Activated naive CD8-positive, alpha-beta T cell treated with anti-CD3 and anti-CD28 coated beads, Interleukin-2, amount 50 U/mL, for 24 hours (primary cell): ENCODE measurements around the gene ANKRD13D.
"Not testable (repeated sequence)": the region's sequence is repeated elsewhere in the genome, so short reads cannot be mapped to it uniquely, and the experiment has no call there.

Source experiments
- ATAC-seq: fragments of 150-1000 bp; cut with Tn5 transposase; one replicate; pipeline ENCODE4 v1.10.0; 2021
- DNase-seq: peaks from one replicate; pipeline ENCODE4 v3.0.0; 2021
- H3K27ac Mint-ChIP-seq: one replicate; pipeline ENCODE4 v1.8.0; 2021; ENCODE audit warnings: mild to moderate bottlenecking, mixed read lengths
- H3K27me3 Mint-ChIP-seq: one replicate; pipeline ENCODE4 v1.8.0; 2021; ENCODE audit warnings: mixed read lengths
- H3K36me3 Mint-ChIP-seq: one replicate; pipeline ENCODE4 v1.8.0; 2021; ENCODE audit warnings: low read depth, mixed read lengths
- H3K4me1 Mint-ChIP-seq: one replicate; pipeline ENCODE4 v1.8.0; 2021; ENCODE audit warnings: mixed read lengths
- H3K4me3 Mint-ChIP-seq: one replicate; pipeline ENCODE4 v1.8.0; 2021; ENCODE audit warnings: mild to moderate bottlenecking, moderate library complexity, mixed read lengths
- H3K9me3 Mint-ChIP-seq: one replicate; pipeline ENCODE4 v1.8.0; 2021; ENCODE audit warnings: mixed read lengths

The ANKRD13D gene

DNA sequence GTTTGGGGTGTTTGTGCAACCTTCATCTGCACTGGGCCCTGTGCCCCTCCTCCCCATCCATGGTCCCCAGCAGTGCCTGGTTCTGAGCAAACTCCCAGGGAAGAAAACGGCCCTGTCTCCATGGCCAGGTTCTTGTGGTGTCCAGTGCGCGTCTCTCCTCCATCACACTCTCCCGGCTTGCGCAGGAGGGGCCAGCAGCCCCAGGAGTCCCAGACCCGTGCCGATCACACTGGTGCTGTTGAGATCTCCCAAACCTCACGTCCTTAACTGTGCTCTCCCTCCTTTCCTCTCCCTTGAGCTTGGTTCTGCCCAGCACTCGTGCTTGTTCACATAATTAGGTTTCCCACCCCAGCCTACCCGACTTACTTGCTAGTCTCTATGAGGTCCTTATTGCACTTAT, 33.8 kb upstream of the ANKRD13D start:
- peaks cover 25% of the 10 kb centered on the region for H3K4me1 Mint-ChIP-seq
- H3K4me3 Mint-ChIP-seq = no peak overlapping the region
- no peaks in the 10 kb centered on the region for H3K9me3 Mint-ChIP-seq
- H3K27me3 Mint-ChIP-seq = no peaks in the 10 kb centered on the region
- H3K27ac Mint-ChIP-seq = no peak overlapping the region
- H3K36me3 Mint-ChIP-seq = peaks cover 61% of the 10 kb centered on the region
- DNase-seq (no peak), ATAC-seq (no peak)

DNA sequence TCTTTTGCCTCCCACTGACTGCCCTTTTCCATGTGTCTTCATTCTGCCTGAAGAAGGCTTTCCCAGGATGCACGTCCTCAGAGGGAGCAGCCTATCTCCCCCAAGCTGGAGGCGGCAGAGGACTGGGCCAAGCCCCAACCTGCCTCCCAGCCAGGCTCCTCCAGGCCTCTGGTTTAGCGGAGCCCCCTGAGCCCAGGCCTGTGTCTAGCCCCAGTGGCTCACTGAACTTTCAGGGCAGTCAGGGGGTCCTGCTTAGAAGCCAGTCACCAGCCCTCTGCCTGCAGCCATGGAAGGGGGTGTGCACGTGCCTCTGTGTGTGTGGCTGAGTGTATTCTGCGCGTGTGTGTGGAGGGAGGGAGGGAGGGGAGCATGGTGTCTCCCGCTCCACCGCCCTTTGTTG, 33.2 kb upstream of the ANKRD13D start:
- H3K27me3 Mint-ChIP-seq = no peaks in the 10 kb centered on the region
- H3K9me3 Mint-ChIP-seq = no peaks in the 10 kb centered on the region
- peaks cover 26% of the 10 kb centered on the region for H3K4me1 Mint-ChIP-seq
- peaks cover 57% of the 10 kb centered on the region for H3K36me3 Mint-ChIP-seq
- no peak overlapping the region for H3K27ac Mint-ChIP-seq
- no peak overlapping the region for H3K4me3 Mint-ChIP-seq
- ATAC-seq = no peak
- DNase-seq = no peak

DNA sequence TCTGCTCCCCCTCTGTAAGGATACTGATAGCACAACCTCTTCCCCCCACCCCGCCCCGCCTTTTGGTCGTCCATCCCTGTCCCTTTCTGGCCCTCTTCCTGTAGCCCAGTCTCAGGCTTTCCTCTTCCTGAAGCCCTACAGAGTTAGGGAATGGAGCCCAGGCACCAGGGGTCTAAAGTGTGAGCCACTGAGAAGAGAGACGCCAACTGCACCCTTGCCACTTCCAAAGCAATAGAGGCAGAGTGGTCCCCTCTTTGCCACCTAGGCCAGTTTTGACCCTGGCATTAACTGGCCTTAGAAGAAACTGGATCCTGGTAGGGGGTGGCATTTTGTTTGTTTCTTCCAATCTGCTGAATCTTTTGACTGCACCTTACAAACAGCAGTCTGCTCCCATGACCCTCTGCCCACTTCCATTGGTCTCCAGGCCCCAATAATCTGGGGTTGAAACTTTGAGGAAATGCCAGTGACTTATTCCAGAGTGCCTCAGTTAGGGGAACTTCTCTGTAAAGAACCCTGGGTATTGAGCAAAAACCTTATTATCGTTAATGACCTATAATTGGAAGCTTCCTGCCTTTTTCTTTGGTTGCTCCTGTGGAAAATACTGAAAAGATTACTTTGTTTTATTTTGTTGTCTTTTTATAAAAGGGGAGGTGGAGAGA, 32.5 kb upstream of the ANKRD13D start:
- Mint-ChIP-seq H3K4me3 (no peak overlapping the region), H3K27me3 (no peaks in the 10 kb centered on the region), H3K4me1 (peaks cover 23% of the 10 kb centered on the region), H3K36me3 (peaks cover 50% of the 10 kb centered on the region), H3K27ac (peak overlapping the region; percentile 19), H3K9me3 (no peaks in the 10 kb centered on the region)
- DNase-seq = no peak
- no peak for ATAC-seq

DNA sequence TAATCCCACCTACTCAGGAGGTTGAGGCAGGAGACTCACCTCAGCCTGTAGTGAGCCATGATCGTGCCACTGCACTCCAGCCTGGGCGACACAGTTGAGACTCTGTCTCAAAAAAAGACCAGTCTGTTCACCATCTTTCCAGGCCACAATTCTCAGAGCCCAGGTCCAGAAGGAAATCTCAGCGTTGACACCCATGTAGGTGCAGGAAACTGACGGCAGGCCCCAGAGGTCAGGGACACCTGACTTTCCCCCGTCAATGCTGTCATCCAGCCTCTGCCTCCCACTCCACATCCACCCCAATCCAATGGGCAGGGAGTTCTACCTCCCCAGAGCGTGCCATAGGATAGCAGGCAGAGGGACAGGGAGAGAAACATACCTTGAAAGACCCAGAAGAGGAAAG, 28.7 kb upstream of the ANKRD13D start:
- Mint-ChIP-seq H3K4me1 (peaks cover 47% of the 10 kb centered on the region), H3K9me3 (no peaks in the 10 kb centered on the region), H3K27me3 (peaks cover 2% of the 10 kb centered on the region), H3K27ac (no peak overlapping the region), H3K4me3 (peak overlapping the region; percentile 40), H3K36me3 (peaks cover 18% of the 10 kb centered on the region)
- ATAC-seq = no peak
- DNase-seq = no peak

DNA sequence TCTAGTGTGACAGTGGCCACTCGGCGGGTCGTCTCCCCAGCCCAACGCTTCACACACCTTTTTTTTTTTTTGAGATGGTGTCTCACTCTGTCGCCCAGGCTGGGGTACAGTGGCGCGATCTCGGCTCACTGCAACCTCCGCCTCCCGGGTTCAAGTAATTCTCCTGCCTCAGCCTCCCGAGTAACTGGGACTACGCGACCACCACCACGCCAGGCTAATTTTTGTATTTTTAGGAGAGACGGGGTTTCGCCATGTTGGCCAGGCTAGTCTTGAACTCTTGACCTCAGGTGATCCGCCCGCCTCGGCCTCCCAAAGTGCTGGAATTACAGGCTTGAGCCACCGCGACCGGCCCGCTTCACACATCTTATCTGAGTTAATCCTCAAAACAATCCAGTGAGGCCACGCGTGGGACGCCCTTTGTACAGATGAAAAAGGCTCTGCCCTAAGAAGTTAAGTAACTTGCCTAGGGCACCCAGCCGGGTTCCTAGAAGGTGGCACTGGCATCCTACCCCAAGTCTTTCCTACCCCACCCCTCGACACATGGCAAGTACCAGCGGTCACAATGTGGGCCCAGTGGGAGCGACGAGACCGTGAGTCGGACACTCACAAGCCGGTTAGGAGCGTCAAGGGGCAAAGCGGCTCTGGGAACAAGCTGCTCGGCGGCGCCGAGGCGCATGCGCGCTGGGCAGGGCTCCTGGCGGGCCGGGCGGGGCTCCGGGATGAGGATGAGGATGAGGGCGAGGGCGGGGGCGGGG, 28.0 kb upstream of the ANKRD13D start:
- H3K27me3 Mint-ChIP-seq, ATAC-seq, H3K9me3 Mint-ChIP-seq, H3K27ac Mint-ChIP-seq: not testable (repeated sequence)
- Mint-ChIP-seq H3K36me3 (peaks cover 12% of the 10 kb centered on the region), H3K4me1 (peaks cover 53% of the 10 kb centered on the region), H3K4me3 (peak overlapping the region; percentile 40)
- DNase-seq = peak; percentile 72

DNA sequence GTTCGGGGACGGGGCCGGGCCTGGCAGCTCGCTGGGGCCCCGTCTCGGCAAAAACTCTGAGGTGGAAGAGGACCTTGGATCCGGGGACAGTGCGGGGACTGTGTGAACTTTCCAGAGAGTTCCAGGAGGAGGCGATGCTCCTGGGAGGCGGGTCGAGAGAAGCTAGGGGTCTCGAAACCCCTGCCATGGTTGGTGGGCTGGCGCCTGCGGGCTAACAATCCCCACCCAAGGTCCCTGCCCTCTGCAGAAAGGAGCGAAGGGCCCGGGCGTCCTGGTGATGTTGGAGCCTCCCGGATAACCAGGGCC, 27.5 kb upstream of the ANKRD13D start:
- DNase-seq (no peak), ATAC-seq (no peak)
- H3K27me3 Mint-ChIP-seq = peaks cover 2% of the 10 kb centered on the region
- no peaks in the 10 kb centered on the region for H3K9me3 Mint-ChIP-seq
- H3K4me3 Mint-ChIP-seq = peak overlapping the region; percentile 49
- peaks cover 9% of the 10 kb centered on the region for H3K36me3 Mint-ChIP-seq
- peaks cover 54% of the 10 kb centered on the region for H3K4me1 Mint-ChIP-seq
- no peak overlapping the region for H3K27ac Mint-ChIP-seq

DNA sequence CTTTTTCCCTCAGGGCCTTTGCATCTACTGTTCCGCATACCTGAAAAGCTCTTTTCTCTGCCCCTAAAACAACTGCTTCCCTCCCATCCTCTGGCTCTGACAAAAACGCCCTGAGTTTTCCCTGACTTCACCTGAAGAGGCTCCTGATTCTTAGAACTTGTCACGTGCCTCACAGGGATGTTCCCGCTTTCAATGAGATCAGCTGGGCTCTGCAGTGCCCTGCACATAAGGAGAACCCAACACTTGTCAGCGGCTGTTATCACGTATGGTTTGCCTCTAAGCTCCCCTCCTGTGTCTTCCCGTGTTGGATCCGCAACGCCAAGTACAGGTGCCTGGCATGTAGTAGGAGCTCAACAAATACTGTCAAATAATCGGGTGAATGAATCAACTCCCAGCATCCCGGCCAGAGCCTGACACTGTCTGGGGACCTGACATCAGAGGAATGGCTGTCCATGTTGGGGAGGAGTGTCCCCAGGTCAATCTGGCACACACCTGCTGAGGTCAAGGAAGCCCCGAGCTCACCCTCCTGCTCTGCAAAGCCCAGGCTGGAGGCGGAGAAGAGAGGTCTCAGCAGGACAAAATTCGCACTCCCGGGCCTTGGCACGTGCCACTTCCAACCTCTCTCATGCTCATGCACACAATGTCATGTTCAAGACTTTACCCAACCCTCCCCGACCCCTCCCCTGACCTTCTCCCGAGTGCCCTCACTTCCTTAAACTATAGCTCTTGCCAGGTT, 27.0 kb upstream of the ANKRD13D start:
- H3K27ac Mint-ChIP-seq = peak overlapping the region; percentile 82

DNA sequence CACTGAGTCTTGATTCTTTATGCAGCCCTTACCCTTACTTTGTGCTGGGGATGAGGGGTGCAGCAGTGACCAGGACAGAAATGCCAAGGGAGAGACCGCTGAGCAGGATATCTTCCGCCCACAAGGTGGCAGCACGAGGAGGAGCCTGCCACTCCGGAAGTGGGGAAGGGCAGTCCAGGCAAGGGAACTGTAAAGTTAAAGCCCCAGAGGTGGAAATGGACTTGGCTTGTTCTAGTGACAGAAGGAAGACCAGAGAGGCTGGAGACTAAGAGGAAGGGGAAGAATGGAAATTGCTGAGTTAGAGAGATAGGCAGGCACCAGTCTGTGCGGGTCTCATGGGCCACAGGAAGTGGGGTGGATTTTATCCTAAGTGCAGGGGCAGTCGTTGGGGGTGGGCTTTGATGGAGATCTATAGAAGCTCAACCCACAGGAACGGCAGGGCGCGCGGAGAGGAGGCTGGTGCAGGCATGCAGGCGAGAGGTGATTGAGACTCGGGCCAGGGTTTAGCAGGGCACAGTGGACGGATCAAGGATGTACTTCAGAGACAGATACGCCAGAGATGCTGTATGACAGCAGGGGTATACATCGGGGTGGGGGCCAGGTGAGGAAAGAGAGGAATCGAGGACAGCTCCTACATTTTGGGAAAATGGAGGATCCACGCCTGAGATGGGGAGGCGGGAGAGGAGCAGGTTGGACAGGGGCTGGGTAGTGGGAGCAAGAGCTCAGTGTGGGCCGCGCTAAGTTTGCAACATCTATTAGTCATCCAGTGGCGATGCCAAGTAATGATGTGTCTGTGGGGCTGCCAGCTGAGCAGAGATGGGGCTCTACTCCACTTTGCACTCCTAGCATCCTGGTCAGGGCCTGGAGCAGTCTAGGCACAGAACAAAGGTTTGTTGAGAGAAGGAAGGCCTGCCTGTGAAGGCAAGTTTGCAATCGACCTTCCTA, 26.1 kb upstream of the ANKRD13D start:
- H3K4me3 Mint-ChIP-seq = peak overlapping the region; percentile 76
- peaks cover 2% of the 10 kb centered on the region for H3K27me3 Mint-ChIP-seq
- H3K27ac Mint-ChIP-seq = peak overlapping the region; percentile 82
- peaks cover 10% of the 10 kb centered on the region for H3K36me3 Mint-ChIP-seq
- ATAC-seq (peak; percentile 65), DNase-seq (peak; percentile 86)
- no peaks in the 10 kb centered on the region for H3K9me3 Mint-ChIP-seq
- H3K4me1 Mint-ChIP-seq = peaks cover 60% of the 10 kb centered on the region

More for the DNA sequence above, 27.0 kb upstream of the ANKRD13D start:
- Mint-ChIP-seq H3K4me1 (peaks cover 54% of the 10 kb centered on the region), H3K4me3 (peak overlapping the region; percentile 76), H3K27me3 (peaks cover 2% of the 10 kb centered on the region), H3K9me3 (no peaks in the 10 kb centered on the region), H3K36me3 (peaks cover 5% of the 10 kb centered on the region)
- no peak for DNase-seq
- ATAC-seq = no peak

DNA sequence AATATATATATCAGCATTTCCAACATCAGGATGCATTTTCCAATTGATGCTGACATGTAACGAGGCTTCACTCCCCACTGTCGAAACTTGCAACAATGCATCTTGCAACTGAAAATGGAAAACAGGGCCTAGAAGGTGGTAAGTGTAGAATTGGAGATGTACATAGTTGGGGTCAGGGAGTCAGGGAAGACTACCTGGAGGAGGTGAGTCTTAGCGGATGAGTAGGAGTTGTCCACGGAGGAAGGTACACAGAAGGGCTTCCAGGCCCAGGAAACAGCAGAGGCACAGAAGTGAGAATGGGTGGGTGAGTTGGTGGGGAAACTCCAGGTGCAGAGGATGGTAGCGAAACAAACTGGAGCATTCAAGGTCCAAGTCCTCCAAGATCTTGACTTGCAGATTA, 24.8 kb upstream of the ANKRD13D start:
- Mint-ChIP-seq H3K27me3 (peaks cover 2% of the 10 kb centered on the region), H3K36me3 (peaks cover 21% of the 10 kb centered on the region), H3K4me3 (peak overlapping the region; percentile 48), H3K4me1 (peaks cover 67% of the 10 kb centered on the region), H3K9me3 (no peaks in the 10 kb centered on the region), H3K27ac (peak overlapping the region; percentile 80)
- no peak for ATAC-seq
- DNase-seq = no peak

DNA sequence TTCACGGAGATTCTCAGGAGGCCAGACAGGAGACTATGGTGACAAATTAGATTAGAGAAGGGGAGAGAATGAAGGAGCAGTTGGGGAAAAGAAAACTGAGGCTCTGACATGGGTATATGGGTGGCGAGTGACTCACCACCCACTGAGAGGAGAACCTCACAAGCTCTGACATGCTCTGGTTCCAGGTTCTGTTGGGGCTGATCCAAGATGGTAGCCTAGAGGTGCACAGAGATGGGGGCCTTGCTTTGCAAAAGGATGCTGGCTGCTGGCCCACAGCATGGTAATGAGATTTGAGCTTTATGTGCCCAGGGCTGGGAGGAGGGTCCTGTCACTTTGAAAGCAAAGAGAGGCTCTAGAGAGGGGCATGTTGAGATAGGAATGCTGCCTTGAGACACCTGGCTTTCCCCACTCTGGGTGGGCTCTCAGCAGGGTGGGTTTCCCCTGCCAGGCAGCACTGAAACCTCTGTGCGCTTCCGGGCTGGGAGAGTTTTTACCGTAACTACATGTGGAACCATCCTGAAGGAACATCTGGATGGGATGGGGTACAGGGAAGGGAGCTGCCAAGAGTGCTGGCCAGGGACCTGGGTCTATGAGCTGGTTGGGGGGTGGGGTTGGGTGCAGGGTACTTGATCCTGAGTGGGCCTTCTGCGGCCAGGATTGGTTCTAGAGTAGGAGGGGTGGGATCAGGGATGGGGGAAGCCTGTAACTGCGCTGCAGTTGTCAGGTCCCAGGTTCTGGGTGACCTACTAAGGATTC, 24.0 kb upstream of the ANKRD13D start:
- peak overlapping the region; percentile 80 for H3K27ac Mint-ChIP-seq
- H3K27me3 Mint-ChIP-seq = peaks cover 2% of the 10 kb centered on the region
- no peaks in the 10 kb centered on the region for H3K9me3 Mint-ChIP-seq
- peak; percentile 16 for ATAC-seq
- DNase-seq = peak; percentile 35
- H3K4me1 Mint-ChIP-seq = peaks cover 75% of the 10 kb centered on the region
- peaks cover 28% of the 10 kb centered on the region for H3K36me3 Mint-ChIP-seq
- peak overlapping the region; percentile 77 for H3K4me3 Mint-ChIP-seq

DNA sequence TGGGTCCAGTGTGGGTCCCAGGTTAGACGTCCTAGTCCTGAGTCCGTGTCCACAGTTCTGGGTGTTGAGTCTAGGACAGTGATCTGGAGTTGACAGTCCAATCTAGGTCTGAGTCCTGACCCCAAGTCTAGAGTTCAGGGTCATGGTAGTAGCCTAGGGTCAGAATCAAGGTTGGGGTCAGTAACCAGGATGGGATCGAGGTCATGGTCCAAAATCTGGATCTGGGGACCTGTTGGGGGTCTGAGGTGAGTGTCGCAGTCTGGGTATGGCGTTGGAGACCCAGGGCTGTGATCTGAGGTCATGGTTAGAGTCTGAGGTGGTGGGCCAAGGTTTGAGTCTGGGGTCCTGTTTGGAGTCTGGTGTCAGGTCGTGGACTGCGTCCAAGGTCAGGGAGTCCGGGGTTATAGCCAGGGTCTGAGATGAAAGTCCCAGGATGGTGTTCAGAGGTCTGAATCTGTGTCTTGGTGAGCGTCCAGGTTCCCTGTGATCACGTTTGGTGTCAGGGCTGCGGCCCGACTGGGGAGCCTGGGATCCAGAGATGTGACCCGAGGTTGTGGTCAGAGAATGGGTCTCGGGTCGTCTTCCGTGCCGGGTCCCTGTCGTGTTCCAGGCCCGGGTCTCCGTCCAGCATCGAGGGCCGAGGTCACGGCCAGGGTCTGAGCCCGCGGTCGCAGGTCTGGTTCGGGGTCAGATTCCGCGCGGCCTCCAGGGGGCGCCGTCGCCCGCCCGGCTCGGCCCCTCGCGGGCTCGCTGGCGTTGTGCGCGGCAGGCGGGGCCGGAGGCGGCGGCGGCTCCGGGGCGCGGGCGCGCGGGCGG, 23.3 kb upstream of the ANKRD13D start:
- Mint-ChIP-seq H3K4me3 (peak overlapping the region; percentile 77), H3K27me3 (peaks cover 2% of the 10 kb centered on the region), H3K9me3 (no peaks in the 10 kb centered on the region), H3K36me3 (peaks cover 36% of the 10 kb centered on the region), H3K27ac (peak overlapping the region; percentile 83), H3K4me1 (peaks cover 81% of the 10 kb centered on the region)
- peak; percentile 88 for DNase-seq
- ATAC-seq = peak; percentile 21

DNA sequence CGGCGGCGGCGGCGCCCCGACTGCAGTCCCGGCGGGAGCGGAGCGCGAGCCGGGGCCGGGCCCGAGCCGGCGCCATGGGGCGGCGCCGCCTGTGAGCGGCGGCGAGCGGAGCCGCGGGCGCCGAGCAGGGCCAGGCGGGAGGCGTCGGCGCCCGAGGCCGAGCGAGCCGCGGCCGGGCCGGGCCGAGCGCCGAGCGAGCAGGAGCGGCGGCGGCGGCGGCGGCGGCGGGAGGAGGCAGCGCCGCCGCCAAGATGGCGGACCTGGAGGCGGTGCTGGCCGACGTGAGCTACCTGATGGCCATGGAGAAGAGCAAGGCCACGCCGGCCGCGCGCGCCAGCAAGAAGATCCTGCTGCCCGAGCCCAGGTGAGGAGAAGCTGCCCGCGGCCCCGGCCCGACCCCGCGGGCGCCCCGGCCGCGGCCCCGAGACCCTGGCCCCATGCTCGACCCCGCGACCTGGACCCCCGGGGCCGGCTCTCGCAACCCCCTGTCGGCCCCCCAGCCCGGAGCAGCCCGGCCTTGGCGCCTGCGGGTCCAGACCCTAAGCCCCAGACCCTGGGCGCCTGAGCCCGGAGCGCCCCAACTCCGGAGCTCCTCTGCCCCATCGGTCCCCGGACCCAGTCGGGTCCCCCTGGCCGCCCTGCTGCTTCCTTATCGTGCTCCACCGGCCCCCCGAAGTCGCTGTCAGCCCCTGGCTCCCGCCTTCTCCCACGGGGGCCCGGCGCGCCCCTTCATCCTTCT, 22.5 kb upstream of the ANKRD13D start, which contains the start of gene GRK2:
Gene GRK2, plus strand, starts transcription at position 25 of the 739 bp plus-strand sequence. Its CDS starts 227 bp downstream, at position 252.
- Mint-ChIP-seq H3K4me1 (peaks cover 85% of the 10 kb centered on the region), H3K27me3 (peaks cover 2% of the 10 kb centered on the region), H3K9me3 (no peaks in the 10 kb centered on the region), H3K36me3 (peaks cover 42% of the 10 kb centered on the region), H3K27ac (peak within 1 kb of the TSS; percentile 100), H3K4me3 (peak within 1 kb of the TSS; percentile 95)
- no peak for DNase-seq
- no peak for ATAC-seq
